Measurements from ENCODE around the gene ZNF646. TPM values are rescaled to one million over a fixed set of nuclear protein-coding genes. Genes with fewer than 3 reads are reported as not detected.
A peak's percentile ranks its signal among the peaks of the same experiment; 100 is the strongest.

Gene ZNF646
- total RNA-seq, 1 donor from 2014 or later: 15.2 TPM

DNA sequence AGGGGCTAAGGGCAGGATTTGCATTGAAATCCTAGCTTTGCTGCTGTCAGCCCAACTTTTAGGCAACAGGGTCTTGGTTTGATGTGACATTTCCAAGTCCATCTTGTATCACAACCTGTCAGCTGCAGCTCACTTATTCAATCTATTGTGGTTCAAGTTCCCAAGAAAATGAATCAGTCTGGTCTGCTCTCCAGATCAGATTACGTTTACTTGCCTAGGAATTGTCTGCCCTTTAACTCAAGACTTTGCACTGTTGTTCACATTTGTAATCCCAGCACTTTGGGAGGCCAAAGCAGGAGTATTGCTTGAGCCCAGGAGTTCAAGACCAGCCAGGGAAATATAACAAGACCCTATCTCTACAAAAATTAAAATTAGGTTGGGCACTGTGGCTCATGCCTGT is 30.9 kb upstream of the ZNF646 start:
- Mint-ChIP-seq H3K36me3 (ENCODE audit: low read depth) (peaks cover 16% of the 10 kb centered on the region), H3K27me3 (ENCODE audit: low read depth) (no peaks in the 10 kb centered on the region), H3K4me1 (ENCODE audit: low read depth) (no peaks in the 10 kb centered on the region), H3K9me3 (ENCODE audit: low read depth) (no peaks in the 10 kb centered on the region), H3K27ac (ENCODE audit: unreplicated experiment) (no peak overlapping the region), H3K4me3 (ENCODE audit: unreplicated experiment) (no peak overlapping the region)
- TF ChIP-seq, protein P1, sequence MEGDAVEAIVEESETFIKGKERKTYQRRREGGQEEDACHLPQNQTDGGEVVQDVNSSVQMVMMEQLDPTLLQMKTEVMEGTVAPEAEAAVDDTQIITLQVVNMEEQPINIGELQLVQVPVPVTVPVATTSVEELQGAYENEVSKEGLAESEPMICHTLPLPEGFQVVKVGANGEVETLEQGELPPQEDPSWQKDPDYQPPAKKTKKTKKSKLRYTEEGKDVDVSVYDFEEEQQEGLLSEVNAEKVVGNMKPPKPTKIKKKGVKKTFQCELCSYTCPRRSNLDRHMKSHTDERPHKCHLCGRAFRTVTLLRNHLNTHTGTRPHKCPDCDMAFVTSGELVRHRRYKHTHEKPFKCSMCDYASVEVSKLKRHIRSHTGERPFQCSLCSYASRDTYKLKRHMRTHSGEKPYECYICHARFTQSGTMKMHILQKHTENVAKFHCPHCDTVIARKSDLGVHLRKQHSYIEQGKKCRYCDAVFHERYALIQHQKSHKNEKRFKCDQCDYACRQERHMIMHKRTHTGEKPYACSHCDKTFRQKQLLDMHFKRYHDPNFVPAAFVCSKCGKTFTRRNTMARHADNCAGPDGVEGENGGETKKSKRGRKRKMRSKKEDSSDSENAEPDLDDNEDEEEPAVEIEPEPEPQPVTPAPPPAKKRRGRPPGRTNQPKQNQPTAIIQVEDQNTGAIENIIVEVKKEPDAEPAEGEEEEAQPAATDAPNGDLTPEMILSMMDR (IDR thresholded peaks at IDR 0.05): no peak
- no peak for DNase-seq (ENCODE audit: low spot score)

DNA sequence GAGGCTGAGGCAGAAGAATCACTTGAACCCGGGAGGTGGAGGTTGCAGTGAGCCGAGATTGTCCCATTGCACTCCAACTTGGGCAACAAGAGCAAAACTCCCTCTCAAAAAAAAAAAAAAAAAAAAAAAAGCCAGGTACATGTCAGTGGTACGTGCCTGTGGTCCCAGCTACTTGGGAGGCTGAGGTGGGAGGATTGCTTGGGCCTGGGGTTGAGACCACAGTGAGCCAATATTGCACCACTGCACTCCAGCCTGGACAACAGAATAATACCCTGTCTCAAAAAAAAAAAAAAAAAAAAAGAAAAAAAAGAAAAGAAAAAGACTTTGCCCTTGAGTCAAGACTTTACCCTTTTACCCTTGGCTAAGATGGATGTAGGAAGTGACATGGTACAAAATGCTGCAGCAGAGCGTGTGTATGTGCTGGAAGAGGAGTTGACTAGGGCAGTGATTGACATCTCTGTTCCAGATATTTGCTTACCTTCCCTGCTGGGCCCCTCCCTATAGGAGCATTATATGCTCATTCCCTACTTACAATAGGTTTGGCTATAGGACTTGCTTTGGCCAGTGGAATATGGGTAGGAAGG is 30.2 kb upstream of the ZNF646 start:
- DNase-seq (ENCODE audit: low spot score): no peak
- no peak overlapping the region for H3K4me3 Mint-ChIP-seq (ENCODE audit: unreplicated experiment)
- peaks cover 10% of the 10 kb centered on the region for H3K36me3 Mint-ChIP-seq (ENCODE audit: low read depth)
- H3K9me3 Mint-ChIP-seq (ENCODE audit: low read depth): no peaks in the 10 kb centered on the region
- H3K4me1 Mint-ChIP-seq (ENCODE audit: low read depth): no peaks in the 10 kb centered on the region
- TF ChIP-seq, protein P1 (IDR thresholded peaks at IDR 0.05): no peak
- H3K27ac Mint-ChIP-seq (ENCODE audit: unreplicated experiment): no peak overlapping the region
- H3K27me3 Mint-ChIP-seq (ENCODE audit: low read depth): no peaks in the 10 kb centered on the region

DNA sequence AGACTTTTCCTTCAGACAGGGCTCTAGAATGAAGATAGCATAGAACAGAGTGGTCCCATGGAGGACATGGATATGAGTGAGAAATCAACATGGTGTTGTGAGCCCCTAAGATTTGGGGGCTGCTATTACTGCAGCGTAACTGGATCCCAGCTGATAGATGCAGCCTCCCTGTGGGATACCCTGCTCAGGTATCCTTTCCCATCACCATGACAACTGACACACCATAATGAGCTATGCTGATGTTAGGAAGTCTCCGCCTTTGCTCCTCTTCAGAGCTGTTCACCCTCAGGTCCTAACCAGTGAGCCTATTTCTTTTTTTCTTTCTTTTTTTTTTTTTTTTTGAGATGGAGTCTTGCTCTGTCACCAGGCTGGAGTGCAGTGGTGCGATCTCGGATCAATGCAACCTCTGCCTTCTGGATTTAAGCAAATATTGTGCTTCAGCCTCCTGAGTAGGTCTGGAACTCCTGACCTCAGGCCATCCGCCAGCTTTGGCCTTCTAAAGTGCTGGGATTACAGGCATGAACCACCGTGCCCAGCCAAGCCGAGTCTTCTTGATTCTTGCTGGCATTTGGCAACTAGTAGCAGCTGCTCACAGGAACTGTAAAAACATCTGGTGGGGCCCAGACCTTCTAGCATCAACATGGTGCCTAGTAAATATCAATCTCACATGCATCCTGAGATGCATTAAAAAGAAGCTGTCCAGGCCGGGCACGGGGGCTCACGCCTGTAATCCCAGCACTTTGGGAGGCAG is 23.8 kb upstream of the ZNF646 start:
- H3K36me3 Mint-ChIP-seq (ENCODE audit: low read depth): no peaks in the 10 kb centered on the region
- no peaks in the 10 kb centered on the region for H3K27me3 Mint-ChIP-seq (ENCODE audit: low read depth)
- TF ChIP-seq, protein P1 (IDR thresholded peaks at IDR 0.05): no peak
- H3K9me3 Mint-ChIP-seq (ENCODE audit: low read depth): peaks cover 3% of the 10 kb centered on the region
- DNase-seq (ENCODE audit: low spot score): no peak
- no peak overlapping the region for H3K27ac Mint-ChIP-seq (ENCODE audit: unreplicated experiment)
- no peak overlapping the region for H3K4me3 Mint-ChIP-seq (ENCODE audit: unreplicated experiment)
- H3K4me1 Mint-ChIP-seq (ENCODE audit: low read depth): peaks cover 20% of the 10 kb centered on the region

DNA sequence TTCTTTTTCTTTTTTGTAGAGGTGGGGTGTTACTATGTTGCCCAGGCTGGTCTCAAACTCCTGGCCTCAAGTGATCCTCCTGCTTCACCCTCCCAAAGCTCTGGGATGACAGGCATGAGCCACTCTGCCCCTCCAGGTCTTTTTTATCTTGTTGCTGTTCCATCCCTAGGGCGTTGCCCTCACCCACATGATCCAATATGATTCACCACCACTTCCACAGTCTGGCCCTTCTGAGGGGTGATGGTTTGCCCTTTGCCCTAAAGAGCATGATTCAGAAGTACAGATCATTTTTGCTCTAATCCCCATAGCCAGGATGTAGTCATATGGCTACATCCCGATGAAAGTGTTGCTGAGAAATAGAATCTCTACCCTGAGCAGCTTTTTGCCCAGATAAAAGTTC is 22.1 kb upstream of the ZNF646 start:
- Mint-ChIP-seq H3K27ac (ENCODE audit: unreplicated experiment) (peak overlapping the region; percentile 85), H3K4me1 (ENCODE audit: low read depth) (peaks cover 20% of the 10 kb centered on the region), H3K36me3 (ENCODE audit: low read depth) (no peaks in the 10 kb centered on the region), H3K27me3 (ENCODE audit: low read depth) (no peaks in the 10 kb centered on the region), H3K9me3 (ENCODE audit: low read depth) (peaks cover 3% of the 10 kb centered on the region), H3K4me3 (ENCODE audit: unreplicated experiment) (no peak overlapping the region)
- TF ChIP-seq, protein P1 (IDR thresholded peaks at IDR 0.05): no peak
- no peak for DNase-seq (ENCODE audit: low spot score)

DNA sequence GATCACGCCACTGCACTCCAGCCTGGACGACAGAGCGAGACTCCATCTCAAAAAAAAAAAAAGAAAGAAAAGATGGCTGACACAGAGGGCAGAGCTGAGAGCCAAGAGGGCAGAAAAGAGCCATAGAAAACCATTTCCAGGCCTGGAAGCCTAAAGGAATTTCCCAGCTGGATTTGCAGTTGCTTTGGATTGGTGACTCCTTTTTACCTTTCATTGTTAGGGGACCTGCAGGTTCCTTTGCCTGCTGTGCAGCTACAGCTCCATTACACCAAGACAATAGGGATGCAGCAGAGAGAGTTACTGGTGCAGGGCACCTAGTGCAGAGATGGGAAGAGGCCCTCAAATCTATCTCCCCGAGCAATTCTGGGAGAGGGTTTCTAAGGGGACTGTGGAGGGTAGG is 18.6 kb upstream of the ZNF646 start:
- H3K4me1 Mint-ChIP-seq (ENCODE audit: low read depth): peaks cover 20% of the 10 kb centered on the region
- DNase-seq (ENCODE audit: low spot score): no peak
- H3K27me3 Mint-ChIP-seq (ENCODE audit: low read depth): no peaks in the 10 kb centered on the region
- peaks cover 4% of the 10 kb centered on the region for H3K36me3 Mint-ChIP-seq (ENCODE audit: low read depth)
- TF ChIP-seq, protein P1 (IDR thresholded peaks at IDR 0.05): no peak
- H3K4me3 Mint-ChIP-seq (ENCODE audit: unreplicated experiment): no peak overlapping the region
- H3K27ac Mint-ChIP-seq (ENCODE audit: unreplicated experiment): peak overlapping the region; percentile 45
- H3K9me3 Mint-ChIP-seq (ENCODE audit: low read depth): peaks cover 3% of the 10 kb centered on the region
